HT1080 (cell line): ENCODE data around the gene STYXL1. TPM values are rescaled to one million over a fixed set of nuclear protein-coding genes. Genes with fewer than 3 reads are reported as not detected.
"Not testable (repeated sequence)": the region's sequence is repeated elsewhere in the genome, so short reads cannot be mapped to it uniquely, and the experiment has no call there.

Experiments used
- DNase-seq: peaks from one replicate; pipeline ENCODE4 v3.0.0-alpha.2; 2015; ENCODE audit warnings: low read depth
- total RNA-seq: library from RNA; depleted of rRNA; stranded (reverse); fragments of >200 nt; shearing (Covaris generic); gene quantifications from 2 replicates; pipeline ENCODE4 v1.2.3, GENCODE V29; 2014

STYXL1 gene
- total RNA-seq, 1 experiment from 2014 or later: 53.8 TPM

DNA sequence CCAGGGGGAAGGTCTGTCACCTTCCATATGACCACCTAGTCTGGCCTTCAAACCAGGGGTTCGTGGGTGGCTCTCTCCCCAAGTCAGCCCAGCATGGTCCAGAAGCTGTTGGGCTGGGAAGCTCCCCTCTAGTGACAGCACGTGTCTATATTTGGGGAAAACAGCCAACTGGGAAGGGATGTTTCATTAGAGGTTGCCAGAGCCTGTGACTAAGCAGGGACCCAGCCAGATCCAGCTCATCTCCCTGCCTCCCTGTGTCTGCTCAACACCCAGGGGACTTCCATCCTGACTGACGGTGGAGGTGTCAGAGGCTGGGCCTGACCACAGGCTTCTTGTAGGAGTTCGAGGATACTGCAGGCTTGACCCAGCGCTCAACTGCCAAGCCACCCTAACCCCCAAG lies 10.5 kb downstream of the STYXL1 start:
- peak; percentile 21 for DNase-seq

- DNase-seq: no peak
These were observed 15.8 kb downstream of the STYXL1 start for GRCh38 chr7:76031964-76032363.

GRCh38 chr7:76029682-76030081 lies 18.1 kb downstream of the STYXL1 start:
- DNase-seq: not testable (repeated sequence)

- no peak for DNase-seq
These were observed 24.8 kb downstream of the STYXL1 start for GRCh38 chr7:76023002-76023401.

DNA sequence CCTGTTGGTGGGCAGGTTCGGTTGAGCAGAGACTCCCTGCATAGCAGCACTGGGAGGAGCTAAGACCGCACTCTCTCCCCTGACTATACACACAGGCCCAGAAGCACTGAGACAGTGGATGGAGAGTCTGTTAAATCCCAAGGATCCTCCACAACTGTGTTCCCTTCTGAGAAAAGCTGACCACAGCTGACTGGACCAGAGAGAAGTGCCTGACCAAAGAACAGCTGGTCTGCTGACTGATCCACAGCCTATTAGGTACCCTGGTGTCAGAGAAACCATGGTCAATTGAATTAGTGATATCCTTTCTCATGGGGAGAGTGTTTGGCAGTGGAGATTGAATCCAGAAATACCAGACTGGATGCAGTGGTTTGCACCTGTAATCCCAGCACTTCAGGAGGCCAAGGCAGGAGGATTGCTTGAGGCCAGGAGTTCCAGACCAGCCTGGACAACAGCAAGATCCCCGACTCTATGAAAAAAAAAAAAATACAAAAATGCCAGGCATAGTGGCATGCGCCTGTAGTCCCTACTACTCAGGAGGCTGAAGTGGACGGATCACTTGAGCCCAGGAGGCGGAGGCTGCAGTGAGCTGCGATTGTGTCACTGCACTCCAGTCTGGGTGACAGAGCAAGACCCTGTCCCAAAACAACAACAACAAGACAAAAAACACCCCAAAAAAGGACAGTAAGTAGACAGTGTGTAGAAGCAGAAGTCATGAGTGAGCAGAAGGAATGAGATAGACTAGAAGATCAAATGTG lies 25.6 kb downstream of the STYXL1 start:
- DNase-seq: no peak

GRCh38 chr7:76020031-76020714 lies 27.6 kb downstream of the STYXL1 start:
- peak; percentile 60 for DNase-seq

- DNase-seq: not testable (repeated sequence)
These were observed 29.3 kb downstream of the STYXL1 start for GRCh38 chr7:76018520-76018919.

DNA sequence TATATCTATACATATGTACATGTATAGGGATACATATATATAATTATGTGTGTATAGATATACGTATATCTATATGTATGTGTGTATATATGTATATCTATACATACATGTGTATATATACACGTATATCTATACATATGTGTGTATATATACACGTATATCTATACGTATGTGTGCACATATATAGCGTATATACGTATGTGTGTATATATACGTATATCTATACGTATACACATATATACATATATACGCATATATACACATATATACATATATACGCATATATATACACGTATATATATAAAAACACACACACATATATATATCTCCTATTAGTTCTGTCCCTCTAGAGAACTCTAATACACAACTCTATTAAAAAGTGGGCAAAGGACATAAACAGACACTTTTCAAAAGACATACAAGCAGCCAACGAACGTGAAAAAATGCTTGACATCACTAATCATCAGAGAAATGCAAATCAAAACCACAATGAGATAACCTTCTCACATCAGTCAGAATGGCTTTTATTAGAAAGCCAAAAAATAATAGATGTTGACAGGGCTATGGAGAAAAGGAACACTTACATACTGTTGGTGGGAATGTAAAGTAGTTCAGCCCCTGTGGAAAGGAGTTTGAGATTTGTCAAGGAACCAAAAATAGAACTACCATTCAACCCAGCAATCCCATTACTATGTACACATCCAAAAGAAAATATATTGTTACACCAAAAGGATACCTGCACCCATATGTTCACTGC lies 31.4 kb downstream of the STYXL1 start:
- no peak for DNase-seq

DNA sequence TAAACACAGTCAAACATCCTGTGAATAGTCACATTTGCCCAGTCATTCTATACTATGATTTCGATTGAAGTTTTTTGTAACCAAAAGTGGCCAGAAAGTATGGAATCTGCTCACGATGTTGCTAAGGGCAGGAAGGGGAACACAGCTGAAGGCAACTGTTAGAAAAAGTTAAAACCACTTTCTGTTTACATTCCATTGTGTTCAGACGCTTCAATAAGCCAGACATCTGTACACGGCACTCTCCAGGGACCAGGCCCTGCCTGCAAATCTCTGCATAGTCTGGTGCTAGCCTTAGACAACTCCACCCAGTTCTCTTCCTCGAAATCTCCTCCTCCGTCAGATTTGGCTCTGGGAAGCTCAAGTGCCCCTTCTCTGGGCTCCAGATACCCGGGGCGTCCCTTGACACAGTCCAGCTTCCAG lies 36.3 kb downstream of the STYXL1 start:
- DNase-seq: no peak

DNA sequence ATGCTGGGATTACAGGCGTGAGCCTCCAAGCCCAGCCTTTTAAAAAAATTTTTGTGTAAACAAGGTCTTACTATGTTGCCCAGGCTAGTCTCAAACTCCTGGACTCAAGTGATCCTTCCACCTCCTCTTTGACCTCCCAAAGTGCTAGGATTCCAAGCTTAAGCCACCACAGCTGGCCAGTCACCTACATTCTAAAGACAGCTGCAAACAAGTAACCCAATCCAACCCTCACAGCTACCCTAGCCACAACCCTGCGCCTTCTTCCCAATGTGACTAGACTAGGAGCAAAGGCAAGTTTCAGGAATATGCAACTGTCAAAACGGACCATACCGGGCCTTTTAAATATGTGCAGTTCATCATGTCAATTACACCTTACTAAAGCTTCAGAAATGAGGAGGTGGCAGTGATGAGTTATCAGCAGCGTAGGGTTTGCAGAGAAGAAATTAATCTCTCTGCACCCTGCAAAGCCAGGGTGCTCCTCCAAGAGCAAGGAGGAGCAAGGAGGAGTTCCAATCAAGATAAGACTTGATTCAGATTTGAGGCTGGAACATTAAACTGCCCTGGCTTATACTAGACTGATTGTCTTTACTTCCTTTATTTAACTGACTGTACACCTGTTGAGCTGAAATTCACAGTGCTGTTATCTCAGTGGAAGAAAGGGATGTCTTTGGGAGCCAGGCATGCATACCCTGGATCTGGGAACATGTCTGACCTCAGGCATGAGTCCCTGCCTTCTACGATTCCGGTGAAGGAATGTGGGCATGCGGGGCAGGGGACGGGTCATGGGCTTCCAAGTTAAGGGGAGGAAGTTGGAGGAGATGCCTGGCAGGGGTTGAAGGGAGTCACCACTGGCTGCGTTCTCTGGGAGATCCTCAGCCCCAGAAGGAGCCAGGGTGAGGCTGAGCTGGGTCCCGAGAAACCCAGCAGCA lies 37.9 kb downstream of the STYXL1 start:
- no peak for DNase-seq

GRCh38 chr7:76008156-76008687 lies 39.6 kb downstream of the STYXL1 start:
- no peak for DNase-seq

- not testable (repeated sequence) for DNase-seq
These were observed 42.8 kb downstream of the STYXL1 start for GRCh38 chr7:76005004-76005403.

DNA sequence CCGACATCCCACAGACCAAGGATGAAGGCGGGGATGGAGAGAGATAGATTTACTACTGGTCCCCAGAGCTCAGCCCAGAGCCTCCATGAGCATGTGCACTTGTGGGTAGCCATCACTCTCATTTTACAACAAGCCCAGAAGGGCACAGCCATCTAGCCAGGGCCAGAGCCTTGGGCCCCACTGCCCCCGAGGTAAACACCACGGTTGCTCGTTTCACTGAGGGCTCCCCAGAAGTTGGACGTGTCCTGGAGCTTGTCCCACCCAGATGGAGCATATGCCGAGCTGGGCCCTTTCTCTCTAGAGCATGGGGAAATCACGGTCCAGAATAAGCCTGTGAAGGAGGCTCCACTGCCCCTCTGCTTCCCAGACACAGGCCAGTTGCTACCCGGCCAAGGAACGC lies 44.4 kb downstream of the STYXL1 start:
- no peak for DNase-seq

- no peak for DNase-seq
These were observed 45.0 kb downstream of the STYXL1 start for GRCh38 chr7:76002822-76003221.

DNA sequence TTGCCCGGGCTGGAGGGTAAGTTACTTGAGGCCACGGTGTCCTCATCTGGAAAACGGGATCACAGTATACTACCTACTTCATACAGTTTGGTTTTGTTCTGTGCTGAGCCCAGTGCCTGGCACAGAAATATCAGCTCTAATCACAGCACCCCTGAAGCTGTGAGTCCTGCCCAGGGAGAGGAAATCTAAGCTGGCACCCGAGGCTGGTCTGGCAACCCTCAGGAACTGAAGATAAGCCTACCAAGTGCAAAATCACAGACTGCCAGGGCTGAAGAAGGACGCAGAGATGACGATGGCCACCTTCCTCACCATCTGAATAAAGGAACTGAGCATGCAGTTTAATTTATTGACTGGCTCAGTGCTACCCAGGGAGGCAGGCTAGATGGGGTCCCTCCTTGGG lies 45.7 kb downstream of the STYXL1 start:
- DNase-seq: no peak

GRCh38 chr7:76000566-76000965 lies 47.2 kb downstream of the STYXL1 start:
- DNase-seq: no peak

DNA sequence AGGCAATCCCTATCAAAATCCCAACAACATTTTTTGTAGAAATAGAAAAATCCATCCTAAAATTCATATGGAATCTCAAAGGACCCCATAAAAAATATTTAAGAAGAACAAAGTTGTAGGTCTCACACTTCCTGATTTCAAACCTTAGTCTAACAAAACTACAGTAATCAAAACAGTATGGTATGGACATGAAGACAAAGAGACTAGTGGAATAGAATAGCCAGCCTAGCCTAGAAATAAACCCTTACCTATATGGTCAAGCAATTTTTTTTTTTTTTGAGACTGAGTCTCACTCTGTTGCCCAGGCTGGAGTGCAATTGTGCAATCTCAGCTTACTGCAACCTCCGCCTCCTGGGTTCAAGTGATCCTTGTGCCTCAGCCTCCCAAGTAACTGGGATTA lies 49.8 kb downstream of the STYXL1 start:
- no peak for DNase-seq

GRCh38 chr7:75996476-75996875 lies 51.3 kb downstream of the STYXL1 start:
- DNase-seq: no peak

- DNase-seq: no peak
These were observed 51.8 kb downstream of the STYXL1 start for GRCh38 chr7:75995996-75996395.

- DNase-seq: no peak
These were observed 52.7 kb downstream of the STYXL1 start for GRCh38 chr7:75995052-75995471.
